Spinal cord (tissue), 10 donors: ENCODE data around the gene YPEL2. TPM values are rescaled to one million over a fixed set of nuclear protein-coding genes. Genes with fewer than 3 reads are reported as not detected.

Experiments used
- DNase-seq, 6 donors: peaks; one replicate each; pipeline versions ENCODE4 v3.0.0 to v3.0.0-alpha.2; 2013 to 2015; ENCODE audit warnings: low spot score in 6 of 6, low read depth in 4 of 6
- H3K27ac ChIP-seq: one replicate; pipeline ENCODE4 v1.5.1; 2013; ENCODE audit warnings: low read depth, low read length, control low read depth
- H3K27me3 ChIP-seq: one replicate; pipeline ENCODE4 v1.6.1; 2013; ENCODE audit warnings: low read length; ENCODE audit not compliant: control insufficient read depth, insufficient read depth
- H3K36me3 ChIP-seq: one replicate; pipeline ENCODE4 v1.6.1; 2013; ENCODE audit warnings: low read length; ENCODE audit not compliant: control insufficient read depth, insufficient read depth
- H3K4me1 ChIP-seq: one replicate; pipeline ENCODE4 v1.6.1; 2013; ENCODE audit warnings: low read length; ENCODE audit not compliant: control insufficient read depth, insufficient read depth
- H3K4me3 ChIP-seq: one replicate; pipeline ENCODE4 v1.5.1; 2013; ENCODE audit warnings: low read depth, low read length, control low read depth
- H3K9me3 ChIP-seq: one replicate; pipeline ENCODE4 v1.6.1; 2013; ENCODE audit warnings: low read length; ENCODE audit not compliant: control insufficient read depth, insufficient read depth
- WGBS: methylation state at CpG from one replicate; pipeline ENCODE4 v1.1.5; 2013; ENCODE audit warnings: missing lambda C conversion rate; ENCODE audit not compliant: insufficient coverage; 5-methylcytosine and 5-hydroxymethylcytosine counted together
- polyA plus RNA-seq, 2 donors: library from polyadenylated mRNA; unstranded; fragments of 120-200 nt; gene quantifications; one replicate each; pipeline ENCODE4 v1.2.1, GENCODE V29; 2013; ENCODE audit not compliant: insufficient read length in 2 of 2
- total RNA-seq, 2 donors: library from RNA; depleted of rRNA in 1 of 2; stranded (reverse); fragments of 120-200 nt in 1 of 2; fragments of >200 nt in 1 of 2; gene quantifications; one replicate each; pipeline versions ENCODE4 v1.2.3 to v1.2.4, GENCODE V29; 2013 to 2014
- donor health status: healthy.

Gene YPEL2
- total and polyA plus RNA-seq, 4 donors = 11.5 to 36.7 (median 13.8) TPM

GRCh38 chr17:59420901-59421300 lies 89.4 kb downstream of the YPEL2 start:
- WGBS = no CpG with 5 or more reads among the region's 3 CpGs
- peaks cover 26% of the 10 kb centered on the region for H3K4me1 ChIP-seq

GRCh38 chr17:59421722-59422121 lies 90.3 kb downstream of the YPEL2 start:
- no peak overlapping the region for H3K27ac ChIP-seq
- H3K4me1 ChIP-seq = peaks cover 29% of the 10 kb centered on the region
- no peaks in the 10 kb centered on the region for H3K36me3 ChIP-seq
- no peaks in the 10 kb centered on the region for H3K27me3 ChIP-seq
- WGBS = 81% methylated on average over 4 of the region's 6 CpGs
- H3K9me3 ChIP-seq = no peaks in the 10 kb centered on the region
- H3K4me3 ChIP-seq = no peak overlapping the region
- DNase-seq = no peak

More at GRCh38 chr17:59420901-59421300, 89.4 kb downstream of the YPEL2 start:
- H3K27ac ChIP-seq = no peak overlapping the region
- no peak overlapping the region for H3K4me3 ChIP-seq
- no peaks in the 10 kb centered on the region for H3K36me3 ChIP-seq
- H3K27me3 ChIP-seq = no peaks in the 10 kb centered on the region
- DNase-seq = no peak
- H3K9me3 ChIP-seq = no peaks in the 10 kb centered on the region

- no peaks in the 10 kb centered on the region for H3K9me3 ChIP-seq
- H3K4me1 ChIP-seq = peaks cover 33% of the 10 kb centered on the region
- no peaks in the 10 kb centered on the region for H3K27me3 ChIP-seq
- no peak for DNase-seq
- H3K4me3 ChIP-seq = no peak overlapping the region
- H3K36me3 ChIP-seq = no peaks in the 10 kb centered on the region
- 79% methylated on average over 7 of the region's 9 CpGs for WGBS
- no peak overlapping the region for H3K27ac ChIP-seq
These were observed 91.8 kb downstream of the YPEL2 start for GRCh38 chr17:59423137-59423724.

GRCh38 chr17:59423903-59424302 lies 92.4 kb downstream of the YPEL2 start:
- Histone ChIP-seq H3K27ac (no peak overlapping the region), H3K4me1 (peaks cover 33% of the 10 kb centered on the region), H3K27me3 (no peaks in the 10 kb centered on the region), H3K36me3 (no peaks in the 10 kb centered on the region), H3K4me3 (no peak overlapping the region), H3K9me3 (no peaks in the 10 kb centered on the region)
- 90% methylated on average over 4 of the region's 9 CpGs for WGBS
- no peak for DNase-seq

- WGBS = no CpG with 5 or more reads among the region's 4 CpGs
- peaks cover 33% of the 10 kb centered on the region for H3K4me1 ChIP-seq
- DNase-seq = no peak
- H3K27me3 ChIP-seq = no peaks in the 10 kb centered on the region
- no peaks in the 10 kb centered on the region for H3K9me3 ChIP-seq
- no peak overlapping the region for H3K4me3 ChIP-seq
- H3K27ac ChIP-seq = no peak overlapping the region
- H3K36me3 ChIP-seq = no peaks in the 10 kb centered on the region
These were observed 92.9 kb downstream of the YPEL2 start for GRCh38 chr17:59424331-59424730.

- H3K4me1 ChIP-seq = peaks cover 33% of the 10 kb centered on the region
- WGBS = 30% methylated on average over 13 of the region's 16 CpGs
- peak in 2 of 6 donors; percentile 43 to 82 for DNase-seq
- H3K36me3 ChIP-seq = no peaks in the 10 kb centered on the region
- H3K9me3 ChIP-seq = no peaks in the 10 kb centered on the region
- no peaks in the 10 kb centered on the region for H3K27me3 ChIP-seq
- peak overlapping the region; percentile 53 for H3K27ac ChIP-seq
- H3K4me3 ChIP-seq = no peak overlapping the region
These were observed 93.9 kb downstream of the YPEL2 start for GRCh38 chr17:59425085-59425931.

- Histone ChIP-seq H3K4me1 (peaks cover 30% of the 10 kb centered on the region), H3K27me3 (no peaks in the 10 kb centered on the region), H3K36me3 (no peaks in the 10 kb centered on the region), H3K27ac (peak overlapping the region; percentile 53), H3K9me3 (no peaks in the 10 kb centered on the region), H3K4me3 (no peak overlapping the region)
- DNase-seq = peak in 1 of 6 donors; percentile 30
- WGBS = 63% methylated on average over 6 of the region's 9 CpGs
These were observed 94.6 kb downstream of the YPEL2 start for GRCh38 chr17:59426031-59426430.

GRCh38 chr17:59427425-59427921 lies 96.0 kb downstream of the YPEL2 start:
- H3K4me3 ChIP-seq = no peak overlapping the region
- 21% methylated on average over 3 of the region's 5 CpGs for WGBS
- H3K36me3 ChIP-seq = no peaks in the 10 kb centered on the region
- H3K4me1 ChIP-seq = peaks cover 27% of the 10 kb centered on the region
- peak in 2 of 6 donors; percentile 34 to 46 for DNase-seq
- no peaks in the 10 kb centered on the region for H3K27me3 ChIP-seq
- no peaks in the 10 kb centered on the region for H3K9me3 ChIP-seq
- peak overlapping the region; percentile 43 for H3K27ac ChIP-seq

- H3K27me3 ChIP-seq = no peaks in the 10 kb centered on the region
- no peak overlapping the region for H3K4me3 ChIP-seq
- peak overlapping the region; percentile 43 for H3K27ac ChIP-seq
- no peak for DNase-seq
- no peaks in the 10 kb centered on the region for H3K36me3 ChIP-seq
- H3K4me1 ChIP-seq = peaks cover 26% of the 10 kb centered on the region
- no peaks in the 10 kb centered on the region for H3K9me3 ChIP-seq
- 80% methylated on average over 3 of the region's 9 CpGs for WGBS
These were observed 96.5 kb downstream of the YPEL2 start for GRCh38 chr17:59427996-59428395.
